Measurements from ENCODE around the gene PRDM16.

DNA sequence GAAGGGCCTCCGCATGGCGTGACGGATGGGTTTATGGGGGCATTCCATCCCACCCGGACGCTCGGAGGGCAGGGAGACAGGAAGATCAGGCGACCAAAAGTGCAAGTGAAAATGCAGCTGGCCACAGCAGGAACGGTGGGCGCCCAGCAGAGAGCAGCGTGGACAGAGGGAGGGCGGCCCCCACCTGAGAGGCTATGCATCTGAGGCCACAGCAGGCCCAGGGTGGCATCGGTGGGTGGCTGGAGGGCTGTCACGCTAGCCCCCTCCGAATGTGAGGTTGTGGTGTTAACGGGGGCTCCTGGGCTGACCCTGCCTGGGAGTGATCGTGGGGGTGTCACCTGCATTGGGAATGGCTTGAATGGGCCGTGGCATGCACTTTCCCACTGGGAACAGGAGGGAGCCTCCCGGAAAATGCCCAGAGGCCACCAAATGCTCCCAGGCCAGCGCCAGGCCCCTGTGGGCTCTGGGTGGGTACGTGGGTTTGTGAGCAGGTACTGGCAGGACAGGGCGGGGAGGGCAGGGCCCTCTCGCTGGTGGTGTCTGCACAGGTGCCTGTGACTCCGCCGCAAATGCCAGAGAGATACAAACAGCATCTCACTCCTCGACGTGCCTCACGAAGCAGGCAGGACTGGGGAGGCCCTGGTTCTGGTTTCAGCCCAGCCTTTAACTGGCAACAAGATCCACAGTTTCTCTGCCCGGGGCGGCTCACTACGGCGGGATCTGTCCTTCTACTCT lies 172.8 kb downstream of the PRDM16 start:
- TF ChIP-seq, protein P1, sequence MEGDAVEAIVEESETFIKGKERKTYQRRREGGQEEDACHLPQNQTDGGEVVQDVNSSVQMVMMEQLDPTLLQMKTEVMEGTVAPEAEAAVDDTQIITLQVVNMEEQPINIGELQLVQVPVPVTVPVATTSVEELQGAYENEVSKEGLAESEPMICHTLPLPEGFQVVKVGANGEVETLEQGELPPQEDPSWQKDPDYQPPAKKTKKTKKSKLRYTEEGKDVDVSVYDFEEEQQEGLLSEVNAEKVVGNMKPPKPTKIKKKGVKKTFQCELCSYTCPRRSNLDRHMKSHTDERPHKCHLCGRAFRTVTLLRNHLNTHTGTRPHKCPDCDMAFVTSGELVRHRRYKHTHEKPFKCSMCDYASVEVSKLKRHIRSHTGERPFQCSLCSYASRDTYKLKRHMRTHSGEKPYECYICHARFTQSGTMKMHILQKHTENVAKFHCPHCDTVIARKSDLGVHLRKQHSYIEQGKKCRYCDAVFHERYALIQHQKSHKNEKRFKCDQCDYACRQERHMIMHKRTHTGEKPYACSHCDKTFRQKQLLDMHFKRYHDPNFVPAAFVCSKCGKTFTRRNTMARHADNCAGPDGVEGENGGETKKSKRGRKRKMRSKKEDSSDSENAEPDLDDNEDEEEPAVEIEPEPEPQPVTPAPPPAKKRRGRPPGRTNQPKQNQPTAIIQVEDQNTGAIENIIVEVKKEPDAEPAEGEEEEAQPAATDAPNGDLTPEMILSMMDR (conservative IDR thresholded peaks at IDR 0.05; ENCODE audit: low read length), result no peak
- TF ChIP-seq EZH2phosphoT487 (IDR thresholded peaks at IDR 0.05; ENCODE audit: borderline replicate concordance, low read depth, low read length), result no peak
